Right lobe of liver (tissue), 4 donors: Measurements from ENCODE around the gene BCO2.

Experiments used
- CTCF ChIP-seq, 4 donors: fragments of 200-600 bp in 3 of 4; fragments of 450-650 bp in 1 of 4; IDR thresholded peaks; one replicate each; pipeline versions ENCODE4 v1.5.1 to v1.8.0; 2016 to 2022; ENCODE audit warnings: antibody characterized with exemption in 4 of 4, mild to moderate bottlenecking in 2 of 4
- POLR2A ChIP-seq: fragments of 450-650 bp; IDR thresholded peaks from one replicate; pipeline ENCODE4 v1.6.1; 2017; ENCODE audit warnings: antibody characterized with exemption, mild to moderate bottlenecking
- donor health status: DM: no; HTN: no; CAD: no.
- donor health status: DM: no; HTN: no; CAD: no.
- donor health status: DM: no; HTN: yes; CAD: no.

GRCh38 chr11:112235750-112236390 is 60.6 kb downstream of the BCO2 start:
- TF ChIP-seq CTCF (IDR thresholded peaks at IDR 0.05): no peak
- no peak for TF ChIP-seq POLR2A
